ENCODE results near the gene BMP8A.

The BMP8A gene

DNA sequence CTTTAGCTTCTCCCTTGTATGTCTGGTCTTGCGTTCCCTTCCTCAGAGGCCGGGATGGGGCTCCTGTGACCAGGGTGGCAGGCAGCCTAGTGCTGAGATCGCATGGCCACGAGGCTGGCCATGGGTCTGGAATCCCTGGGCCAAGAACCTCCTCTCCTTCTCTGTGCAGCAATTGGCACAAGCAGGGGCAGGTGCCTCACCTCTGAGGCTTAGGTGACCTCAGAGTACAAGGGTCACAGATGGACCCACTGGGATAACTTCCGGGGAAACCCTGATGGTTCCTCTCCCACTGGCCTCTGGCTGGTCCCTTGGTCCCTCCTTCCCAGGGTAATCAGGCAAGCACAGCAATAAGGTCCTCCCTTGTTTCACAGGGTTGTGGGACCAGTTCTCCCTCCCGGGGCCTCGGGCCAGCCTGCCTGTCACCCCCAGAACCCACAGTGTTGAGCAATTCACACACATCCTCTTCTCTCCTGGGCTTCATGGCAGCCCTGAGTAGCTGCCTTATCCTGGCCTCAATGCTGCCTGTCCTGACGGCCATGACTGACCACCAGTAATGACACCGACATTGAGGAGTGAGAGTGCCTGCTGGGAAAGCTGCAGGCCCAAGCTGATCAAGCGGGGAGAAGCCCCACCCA, 38.6 kb downstream of the BMP8A start:
- no peak for DNase-seq

DNA sequence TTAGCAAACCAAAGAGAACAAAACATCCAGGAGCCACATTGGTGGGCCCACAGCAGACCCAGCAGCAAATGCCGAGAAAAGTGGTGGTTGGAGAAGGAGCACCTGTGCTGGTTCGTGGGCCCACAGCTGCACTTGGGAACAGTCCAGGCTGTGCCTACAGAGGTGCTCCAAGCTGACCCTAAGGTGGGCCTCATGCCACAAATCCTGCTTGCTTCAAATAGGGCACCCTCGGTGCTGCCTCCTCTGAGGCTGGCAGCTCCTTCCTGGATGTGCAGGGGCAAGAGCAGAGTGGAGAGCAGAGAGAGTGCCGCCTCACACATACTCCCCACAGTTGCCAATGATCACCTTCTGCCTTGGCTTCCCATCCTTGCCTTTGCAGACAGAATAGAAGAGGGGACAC, 40.1 kb downstream of the BMP8A start:
- DNase-seq, result no peak

DNA sequence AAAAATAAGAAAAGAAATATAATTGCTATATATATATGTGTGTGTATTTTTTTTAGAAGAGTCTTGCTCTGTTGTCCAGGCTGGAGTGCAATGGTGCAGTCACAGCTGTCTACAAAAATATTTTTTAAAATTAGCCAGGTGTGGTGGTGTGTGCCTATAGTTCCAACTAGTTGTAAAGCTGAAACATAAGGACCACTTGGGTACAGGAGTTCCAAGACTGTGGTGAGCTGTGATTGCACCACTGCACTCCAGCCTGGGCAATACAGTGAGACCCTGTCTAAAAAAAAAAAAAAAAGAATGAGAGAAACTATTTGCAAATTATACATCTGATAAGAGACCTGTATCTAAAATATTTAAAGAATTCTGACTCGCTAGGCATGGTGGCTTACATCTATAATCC, 42.0 kb downstream of the BMP8A start:
- DNase-seq, result no peak

DNA sequence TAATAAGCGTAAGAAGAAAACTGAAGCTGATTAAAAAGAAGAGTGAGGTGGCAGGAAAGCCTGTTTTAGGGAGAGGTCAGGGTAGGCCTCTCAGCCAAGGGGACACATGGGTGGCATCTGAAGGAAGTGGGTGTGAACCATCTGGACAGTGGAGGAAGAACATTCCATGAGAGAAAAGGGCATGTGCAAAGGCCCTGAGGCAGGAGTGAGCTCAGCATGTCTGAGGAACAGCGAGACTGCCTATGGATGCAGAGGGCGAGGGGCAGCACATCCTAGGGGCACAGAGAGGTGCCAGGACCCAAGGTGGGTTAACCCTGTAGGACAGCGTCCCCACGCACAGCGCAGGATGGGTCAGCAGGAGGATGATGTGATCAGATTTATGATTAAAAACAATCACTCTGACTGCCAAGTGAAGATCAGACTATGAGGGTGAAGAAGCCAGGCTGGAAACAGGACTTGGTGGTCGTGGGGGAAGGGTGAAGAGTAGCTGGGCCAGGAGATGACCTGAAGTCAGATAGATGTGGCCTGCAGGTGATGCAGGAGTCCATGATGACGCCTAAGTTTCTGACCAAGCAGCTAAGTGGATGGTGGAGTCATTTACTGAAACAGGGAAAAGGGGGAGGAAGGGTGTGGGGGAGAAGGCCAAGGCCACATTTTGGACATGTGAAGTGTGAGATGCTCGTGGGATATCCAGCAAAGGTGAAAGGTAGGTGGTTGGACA, 47.3 kb downstream of the BMP8A start:
- no peak for DNase-seq

DNA sequence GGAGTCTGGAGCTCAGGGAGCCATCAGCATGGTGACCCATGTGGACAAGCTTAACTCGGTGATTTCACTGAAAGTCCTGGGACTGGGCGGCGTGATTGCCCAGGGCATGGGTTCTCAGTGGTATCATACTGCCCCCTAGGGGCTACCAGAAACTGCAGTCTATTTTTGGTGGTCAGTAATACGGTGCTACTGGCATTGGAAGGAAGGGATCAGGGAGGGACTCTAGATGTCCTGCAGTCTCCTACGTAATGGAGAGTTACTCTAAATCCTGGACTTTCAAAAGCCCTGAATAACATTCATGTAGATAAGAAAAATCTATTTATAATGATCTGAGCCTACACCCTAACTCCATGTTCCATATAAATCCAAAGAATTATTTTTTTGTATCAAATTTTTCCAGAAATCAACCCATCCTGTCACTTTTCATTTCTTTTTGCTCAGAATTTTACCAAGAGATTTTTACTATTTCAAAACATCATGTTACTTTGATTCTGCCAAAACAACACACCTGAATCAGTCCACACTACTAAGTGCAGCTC, 47.9 kb downstream of the BMP8A start:
- DNase-seq, result no peak

DNA sequence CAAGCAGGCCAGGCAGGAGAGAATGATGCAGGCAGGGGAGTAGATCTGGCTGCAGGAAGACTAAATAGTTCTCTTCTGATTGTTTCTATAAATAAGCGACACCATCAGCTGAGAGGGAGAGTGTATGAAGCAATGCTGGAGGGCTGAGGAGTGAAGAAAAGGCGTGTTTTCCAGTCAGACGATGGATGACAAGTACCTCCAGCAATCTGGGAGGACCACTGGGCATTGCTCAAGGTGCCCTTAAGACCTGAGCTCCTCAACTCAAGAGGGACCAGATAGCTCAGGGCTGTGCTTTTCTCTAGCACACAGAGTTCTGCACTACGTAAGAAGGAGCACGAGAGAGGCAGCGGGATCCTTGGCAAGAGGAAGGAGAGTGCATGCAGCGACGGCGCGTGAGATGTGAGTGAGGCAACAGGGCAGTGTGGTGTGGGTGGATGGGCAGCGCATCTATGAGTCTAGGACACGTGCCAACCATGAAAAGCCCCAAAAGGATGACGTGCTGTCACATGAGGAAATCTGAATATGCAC, 49.1 kb downstream of the BMP8A start:
- DNase-seq, result no peak

DNA sequence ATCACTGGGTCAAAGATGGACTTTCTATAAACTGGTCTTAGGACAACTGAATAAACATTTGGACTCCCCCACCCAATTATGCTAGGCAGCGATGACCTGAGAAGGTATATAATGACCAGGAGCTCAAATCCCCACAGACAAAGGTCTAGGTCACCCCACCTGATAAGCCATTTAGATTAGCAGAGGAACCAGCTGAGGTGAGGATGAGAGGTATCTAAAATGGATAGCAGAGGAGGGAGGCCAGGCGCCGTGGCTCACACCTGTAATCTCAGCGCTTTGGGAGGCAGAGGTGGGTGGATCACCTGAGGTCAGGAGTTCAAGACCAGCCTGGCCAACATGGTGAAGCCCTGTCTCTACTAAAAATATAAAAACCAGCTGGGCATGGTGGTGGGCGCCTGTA, 51.5 kb downstream of the BMP8A start:
- DNase-seq, result no peak

DNA sequence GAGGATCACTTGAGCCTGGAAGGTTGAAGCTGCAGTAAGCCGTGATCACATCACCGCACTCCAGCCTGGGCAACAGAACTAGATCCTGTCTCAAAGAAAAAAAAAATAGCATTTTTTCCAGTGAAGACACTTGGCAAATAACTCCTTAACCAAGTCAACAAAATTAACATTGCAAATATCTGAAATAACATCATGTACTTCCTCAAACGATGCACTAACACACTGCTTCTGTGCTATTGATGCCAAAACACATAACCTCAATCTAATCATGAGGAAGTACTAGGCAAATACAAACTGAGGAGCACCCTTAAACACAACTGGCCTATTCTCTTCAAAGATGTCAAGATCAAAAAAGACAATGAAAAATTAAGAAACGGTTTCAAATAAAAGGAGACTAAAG, 52.9 kb downstream of the BMP8A start:
- DNase-seq, result no peak

DNA sequence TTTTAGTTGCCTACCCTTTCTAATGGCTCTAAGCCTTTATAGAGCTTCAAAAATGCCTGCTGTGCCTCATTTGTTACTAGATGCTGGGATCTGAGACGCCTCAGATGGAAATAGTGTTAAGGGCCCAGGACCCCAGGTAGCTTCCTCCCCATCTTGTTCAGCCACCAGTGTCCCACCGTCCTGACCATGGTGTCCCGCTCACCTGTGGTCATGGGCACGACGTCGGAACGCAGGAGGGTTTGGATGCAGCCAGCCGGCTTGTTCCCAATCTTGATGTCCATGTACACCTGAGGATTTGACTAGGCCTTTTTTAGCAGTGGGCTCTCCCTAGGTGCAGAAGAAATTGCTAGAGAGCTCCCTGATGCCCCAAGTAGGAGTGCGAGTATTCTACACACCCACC, 54.1 kb downstream of the BMP8A start:
- no peak for DNase-seq

DNA sequence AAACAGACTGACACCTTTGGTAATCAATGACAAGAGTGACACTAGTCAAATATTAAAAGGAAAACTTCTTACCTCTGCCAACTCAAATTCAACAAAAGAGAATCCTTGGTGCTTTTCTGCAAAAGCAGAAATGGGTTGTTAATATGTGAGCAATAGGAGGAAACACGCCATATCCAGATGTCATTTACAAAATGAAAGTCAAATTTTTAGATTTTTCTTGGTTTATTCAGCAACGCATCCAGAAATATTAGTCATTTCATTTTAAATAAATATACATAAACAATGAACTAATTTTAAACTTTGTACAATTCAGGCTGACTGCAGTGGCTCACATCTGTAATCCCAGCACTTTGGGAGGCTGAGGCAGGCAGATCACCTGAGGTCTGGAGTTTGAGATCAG, 62.8 kb downstream of the BMP8A start:
- DNase-seq, result no peak

DNA sequence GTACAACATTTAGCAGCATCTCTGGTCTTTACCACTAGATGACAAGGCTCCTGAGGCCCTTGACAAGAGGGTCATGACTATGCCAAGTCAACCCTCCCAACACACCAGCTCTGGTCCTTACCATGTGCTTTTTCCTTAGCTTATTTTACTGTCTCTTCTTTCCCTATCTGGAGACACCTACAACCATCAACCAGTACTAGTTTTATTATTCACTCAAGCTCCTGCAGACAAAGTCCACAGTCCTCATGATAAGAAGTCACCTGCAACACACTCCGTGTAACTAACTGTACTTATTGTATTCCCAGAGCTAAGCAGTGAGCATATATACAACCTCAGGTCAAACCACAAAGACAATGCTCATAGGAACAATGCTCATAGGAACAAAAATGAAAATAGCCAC, 69.8 kb downstream of the BMP8A start:
- no peak for DNase-seq

DNA sequence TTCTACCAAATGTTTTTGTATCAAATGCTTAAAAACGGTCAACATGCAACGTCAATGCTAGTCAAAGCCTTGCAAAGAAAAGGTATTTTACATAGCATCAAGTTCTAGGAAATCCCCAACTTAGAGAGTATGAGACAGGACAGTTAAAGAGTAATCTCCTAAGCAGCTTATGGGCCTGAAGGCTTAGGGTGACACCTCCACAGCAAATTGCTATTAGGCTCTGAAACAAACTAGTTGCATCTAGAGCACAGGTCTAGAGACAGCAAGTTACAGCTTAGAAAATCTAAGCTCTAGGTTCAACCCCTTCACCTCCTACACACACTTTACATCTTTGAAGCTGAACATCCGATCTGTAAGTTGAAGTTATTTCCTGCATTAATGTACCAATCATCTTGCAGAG, 71.5 kb downstream of the BMP8A start:
- DNase-seq, result no peak

DNA sequence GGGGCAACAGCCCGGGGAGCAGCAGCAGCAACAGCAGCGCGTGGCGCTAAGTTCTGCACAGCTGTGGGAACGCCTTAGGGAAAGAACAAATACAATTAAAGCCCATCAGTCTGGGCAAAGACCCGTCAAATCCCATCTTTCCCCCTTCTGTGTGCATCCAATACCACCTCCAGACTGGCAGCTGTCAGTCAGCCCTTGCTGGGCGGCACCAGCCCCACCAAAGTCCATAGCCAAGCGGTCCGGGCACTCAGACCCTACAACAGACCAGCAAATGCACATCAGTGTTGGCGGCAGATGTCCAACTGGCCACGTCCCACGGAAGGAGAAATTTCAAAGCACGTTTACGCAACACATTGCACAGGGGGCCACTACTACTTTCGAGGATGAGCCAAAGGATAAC, 72.2 kb downstream of the BMP8A start:
- DNase-seq, result no peak

DNA sequence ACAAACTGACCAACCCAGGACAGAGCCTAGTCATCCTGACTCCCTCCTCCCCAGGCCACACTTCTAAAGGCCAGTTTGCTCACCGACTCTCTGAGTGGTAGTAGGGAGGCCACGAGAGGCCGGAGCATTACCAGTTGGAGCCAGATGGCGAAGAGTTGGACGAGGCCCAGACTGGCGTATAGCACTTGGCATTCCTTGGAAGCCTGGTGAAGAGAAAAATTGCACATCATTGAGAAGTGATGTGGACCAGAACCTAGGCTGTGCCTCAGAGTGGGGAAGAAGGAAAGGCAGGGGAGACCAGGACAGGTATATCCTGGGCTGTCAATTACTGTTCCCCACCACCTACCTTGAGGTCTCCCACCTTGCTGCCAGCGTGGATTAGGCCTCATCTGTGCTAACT, 72.9 kb downstream of the BMP8A start:
- DNase-seq, result no peak

DNA sequence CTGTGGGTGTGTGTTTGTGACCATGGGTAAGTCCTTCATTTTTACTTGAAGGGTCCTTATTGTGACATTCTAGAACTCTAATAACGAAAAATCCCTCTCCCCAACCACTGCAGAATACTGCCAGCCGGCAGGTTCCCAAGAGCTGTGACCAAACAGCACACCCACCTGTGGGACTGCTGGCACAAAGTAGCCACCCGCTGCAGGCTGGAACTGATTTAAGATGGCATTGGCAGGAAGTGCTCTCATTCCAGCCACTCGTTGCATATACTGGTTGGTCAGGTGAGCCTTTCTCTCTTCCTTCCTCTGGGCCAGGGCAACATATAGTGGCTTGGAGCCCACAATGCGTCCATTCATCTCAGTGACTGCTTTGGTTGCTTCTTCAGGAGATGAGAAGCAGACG, 73.5 kb downstream of the BMP8A start:
- no peak for DNase-seq

DNA sequence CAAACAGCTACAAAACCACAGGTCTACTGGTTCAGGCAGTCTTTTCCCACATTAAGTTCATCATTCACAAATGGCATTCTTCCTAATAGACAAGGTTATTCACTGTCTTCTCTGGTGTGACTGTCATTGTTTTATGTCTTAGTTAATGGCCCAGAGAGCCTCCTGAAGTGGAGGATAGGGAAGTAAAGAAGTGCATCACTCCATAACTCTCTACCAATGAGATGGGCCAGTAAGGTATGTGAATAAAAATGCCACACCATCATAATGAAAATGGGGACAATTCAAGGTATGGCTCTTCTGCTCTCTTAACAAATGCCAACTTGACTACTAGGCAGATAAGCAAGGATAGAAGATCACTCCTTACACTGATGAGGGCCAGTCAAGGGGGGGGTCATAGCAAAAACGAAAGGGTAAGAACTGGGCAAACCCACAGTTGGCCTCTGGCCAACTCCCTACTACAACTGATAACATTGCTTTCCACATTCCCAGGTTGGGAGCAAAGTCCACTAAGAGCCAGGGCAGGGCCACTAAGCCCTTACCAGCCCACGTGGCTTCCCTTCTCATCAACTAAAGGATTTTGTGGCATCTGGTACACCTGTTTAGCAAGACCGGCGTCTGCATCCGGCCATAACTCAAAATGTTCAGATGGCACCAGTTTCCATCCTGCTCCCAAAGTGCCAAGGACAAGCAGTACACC, 75.2 kb downstream of the BMP8A start:
- DNase-seq, result no peak

DNA sequence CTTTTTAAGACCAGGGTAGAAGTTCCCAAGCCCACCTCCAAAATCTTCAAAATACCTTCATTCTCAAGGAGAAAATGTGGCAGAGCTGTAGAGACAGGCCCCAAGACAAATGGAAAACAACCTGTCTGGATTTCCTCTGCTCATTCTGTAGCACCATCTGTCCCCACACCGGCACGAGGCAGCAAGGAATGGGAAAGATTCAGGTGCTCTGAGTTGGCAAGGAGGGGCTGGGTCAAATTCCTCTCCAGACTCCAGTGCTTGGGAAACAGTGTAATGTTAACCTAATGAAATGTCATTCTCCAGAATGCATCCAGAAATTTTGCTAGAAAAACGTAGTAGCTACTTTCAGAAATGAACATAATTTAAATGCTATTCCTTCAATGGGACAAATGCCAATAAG, 75.9 kb downstream of the BMP8A start:
- no peak for DNase-seq

DNA sequence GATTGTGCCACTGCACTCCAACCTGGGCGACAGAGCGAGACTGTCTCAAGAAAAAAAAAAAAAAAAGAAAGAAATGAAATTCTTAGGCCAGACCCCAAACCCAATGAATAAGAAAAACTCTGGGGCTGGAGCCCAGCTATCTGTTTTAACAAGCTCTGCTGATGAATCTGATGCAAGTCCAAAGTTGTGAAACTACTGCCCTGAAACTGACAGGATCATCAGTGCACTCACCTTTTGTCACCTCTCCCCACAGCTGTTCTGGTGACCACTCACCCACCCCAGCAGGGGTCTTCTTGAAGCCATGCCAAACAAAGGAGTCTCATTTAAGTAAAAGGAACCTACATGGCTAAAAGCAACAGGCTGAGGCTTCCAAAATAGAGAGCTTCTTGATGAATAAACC, 76.8 kb downstream of the BMP8A start:
- DNase-seq, result no peak

DNA sequence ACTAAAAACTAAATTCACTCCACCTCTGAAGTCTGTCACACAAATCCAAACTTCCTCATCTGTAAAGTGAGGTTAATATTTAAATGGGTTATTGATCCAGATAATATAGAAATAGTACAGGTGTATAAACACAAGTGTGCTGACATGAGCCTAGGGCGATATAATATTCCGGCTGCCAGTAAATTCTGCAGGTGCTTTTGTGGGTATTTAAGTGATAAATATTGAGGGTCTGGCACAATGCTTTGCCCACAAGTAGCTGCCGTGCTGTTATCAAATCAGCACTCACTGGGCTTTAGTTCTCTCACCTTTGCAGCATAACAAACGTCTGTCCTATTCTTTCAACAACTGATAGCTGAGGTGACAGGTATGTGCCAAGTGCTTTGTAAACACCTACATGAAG, 77.6 kb downstream of the BMP8A start:
- DNase-seq, result no peak

DNA sequence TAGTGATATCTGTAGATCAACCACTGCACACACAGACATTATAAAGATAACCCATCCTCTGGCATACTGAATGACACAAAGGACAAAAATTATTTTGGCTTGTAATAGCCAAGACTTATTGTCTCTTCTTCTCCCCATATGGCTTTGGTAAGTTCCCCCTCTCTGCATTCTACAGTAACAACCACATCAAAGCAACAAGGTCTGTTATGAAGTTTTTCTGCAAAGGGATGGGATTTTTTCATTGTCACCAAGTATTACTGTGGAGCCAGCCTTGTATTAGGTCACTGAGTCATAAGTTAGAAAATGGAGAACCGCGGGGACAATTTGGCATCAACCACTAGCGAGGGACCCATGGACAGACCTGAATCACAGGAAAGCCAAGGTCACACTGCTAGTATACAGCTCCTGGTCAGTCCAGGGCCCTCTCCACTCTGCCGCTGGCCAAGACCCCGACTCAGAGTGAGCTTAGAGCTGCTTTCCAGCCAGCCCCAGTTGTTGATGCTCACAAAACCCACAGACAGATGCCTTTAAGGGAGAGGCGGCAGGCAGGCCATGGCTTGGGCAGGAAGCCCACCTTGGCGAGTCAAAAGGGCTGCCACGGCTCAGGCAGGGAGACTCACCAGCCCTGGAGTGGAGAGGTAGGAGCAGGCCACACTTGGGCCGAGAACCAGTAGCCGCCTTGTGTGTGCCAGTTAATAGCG, 79.2 kb downstream of the BMP8A start:
- DNase-seq, result no peak

DNA sequence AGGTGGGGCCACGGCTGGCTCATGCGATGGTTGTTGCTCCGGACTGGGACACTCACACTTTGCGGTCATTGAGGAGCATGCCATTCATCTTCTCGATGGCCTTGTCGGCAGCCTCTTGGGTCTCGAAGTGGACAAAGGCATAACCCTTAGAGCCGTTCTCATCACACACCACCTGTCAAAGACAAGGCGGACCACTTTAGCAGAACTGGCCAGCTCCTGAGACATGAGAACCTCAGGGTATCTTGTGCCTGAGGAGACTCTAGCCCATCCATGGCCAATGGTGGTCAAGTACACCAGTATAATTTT, 79.7 kb downstream of the BMP8A start:
- no peak for DNase-seq

DNA sequence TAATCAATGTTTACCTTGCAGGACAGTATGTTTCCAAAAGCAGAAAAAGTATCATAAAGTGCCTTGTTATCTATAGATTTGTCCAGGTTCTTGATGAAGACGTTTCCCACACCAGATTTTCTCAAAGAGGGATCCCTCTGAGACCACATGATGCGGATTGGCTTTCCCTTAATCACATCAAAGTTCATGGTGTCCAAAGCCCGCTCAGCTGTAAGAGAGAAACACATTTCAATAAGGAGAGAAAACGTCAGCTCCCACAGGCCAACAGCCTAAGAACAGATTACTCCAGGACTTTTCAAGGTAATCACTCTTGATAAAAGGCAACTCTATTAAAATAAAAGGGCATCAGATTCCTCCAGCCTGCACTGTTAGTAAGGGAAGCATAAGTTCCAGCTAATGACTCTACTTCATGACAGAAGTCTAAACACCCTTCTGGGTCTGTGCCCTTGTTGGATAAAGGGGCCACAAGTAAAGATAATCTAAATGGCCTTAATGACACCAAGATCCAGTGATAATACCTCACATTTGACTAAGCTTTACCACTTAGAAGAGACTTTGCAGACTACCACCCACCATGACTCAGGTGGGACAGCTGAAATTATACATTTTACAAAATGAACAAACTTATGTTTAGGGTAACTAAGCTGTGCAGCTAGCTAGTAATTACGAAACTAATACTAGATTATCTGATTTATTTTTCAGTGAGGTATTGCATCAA, 81.1 kb downstream of the BMP8A start:
- no peak for DNase-seq

DNA sequence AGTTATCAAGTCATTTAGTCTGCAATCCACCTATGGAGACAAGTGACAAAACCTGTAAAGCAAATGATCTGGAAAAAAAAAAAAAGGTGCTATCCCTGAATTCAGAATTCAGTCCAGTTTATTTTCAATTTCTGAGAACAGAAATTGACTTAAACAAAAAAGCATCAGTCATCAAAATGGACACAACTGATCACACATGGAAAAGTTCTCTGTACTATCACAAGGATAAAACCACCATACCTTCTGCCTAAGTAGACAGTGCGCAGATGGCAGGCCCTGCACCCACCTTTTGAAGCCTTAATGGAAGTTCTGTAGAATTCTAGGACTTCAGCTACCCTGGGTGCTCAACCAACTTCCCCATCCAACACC, 81.6 kb downstream of the BMP8A start:
- no peak for DNase-seq
